Right ventricle myocardium inferior (tissue), 1 donor: Measurements from ENCODE around the gene PSTK. TPM values are rescaled to one million over a fixed set of nuclear protein-coding genes. Genes with fewer than 3 reads are reported as not detected.

Experiments
- total RNA-seq: library from RNA; stranded (reverse); fragmentation: NEBNext Ultra II Directional; extraction: Animal tissue kit (Norgen Biotek cat#: 25700); gene quantifications from one replicate; pipeline ENCODE4 v1.2.1, GENCODE V29; 2021
- donor health status: DM: no; HTN: yes; CAD: no; lungs with severe emphysema.

The PSTK gene
- total RNA-seq, 1 donor from 2014 or later = 1.5 TPM

Other genes with a start within 250 kb of the PSTK start
- gene CUZD1, start 134.5 kb upstream of the PSTK start, total RNA-seq = not detected
- gene FAM24B, start 100.8 kb upstream of the PSTK start, total RNA-seq = 1.0 TPM
- gene FAM24A, start 69.8 kb upstream of the PSTK start, total RNA-seq = not detected
- 4.1 TPM for gene C10orf88, start 26.2 kb upstream of the PSTK start, total RNA-seq
- 12.0 TPM for gene IKZF5, start 28.4 kb downstream of the PSTK start, total RNA-seq
- gene ACADSB, start 28.6 kb downstream of the PSTK start, total RNA-seq = 72.9 TPM
- gene HMX3, start 155.6 kb downstream of the PSTK start, total RNA-seq = not detected
- not detected for gene HMX2, start 167.7 kb downstream of the PSTK start, total RNA-seq
- 37.7 TPM for gene BUB3, start 174.0 kb downstream of the PSTK start, total RNA-seq